GM18526 (cell line): Measurements from ENCODE around the gene PNLDC1.

ENCODE experiments used
- POLR2A ChIP-seq: IDR thresholded peaks from 3 replicates; pipeline ENCODE4 v1.6.1; 2011; ENCODE audit not compliant: insufficient read length; ENCODE audit errors: extremely low read depth

The PNLDC1 gene

DNA sequence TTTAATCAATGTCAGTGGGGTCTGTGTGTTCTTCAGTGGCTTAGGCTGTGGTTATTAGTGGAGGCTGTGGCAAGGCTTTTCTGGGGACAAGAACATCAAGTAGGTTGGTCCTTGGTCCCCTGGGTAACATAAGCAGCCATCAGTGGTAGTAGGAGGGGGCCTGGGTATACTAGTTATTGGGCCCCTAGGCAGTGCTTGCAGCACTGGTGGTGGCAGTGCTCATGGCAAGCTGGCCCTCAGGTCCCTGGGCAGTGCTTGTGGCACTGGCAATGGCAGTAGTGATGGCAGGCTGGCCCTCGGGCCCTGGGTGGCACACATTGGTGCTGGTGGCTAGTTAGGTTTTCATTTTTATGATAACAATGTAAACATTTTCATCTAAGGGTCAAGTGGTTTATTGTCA, 58.2 kb downstream of the PNLDC1 start:
- TF ChIP-seq POLR2A: no peak

- TF ChIP-seq POLR2A: no peak
Measured at GRCh38 chr6:159860482-159860881, 60.4 kb downstream of the PNLDC1 start.

DNA sequence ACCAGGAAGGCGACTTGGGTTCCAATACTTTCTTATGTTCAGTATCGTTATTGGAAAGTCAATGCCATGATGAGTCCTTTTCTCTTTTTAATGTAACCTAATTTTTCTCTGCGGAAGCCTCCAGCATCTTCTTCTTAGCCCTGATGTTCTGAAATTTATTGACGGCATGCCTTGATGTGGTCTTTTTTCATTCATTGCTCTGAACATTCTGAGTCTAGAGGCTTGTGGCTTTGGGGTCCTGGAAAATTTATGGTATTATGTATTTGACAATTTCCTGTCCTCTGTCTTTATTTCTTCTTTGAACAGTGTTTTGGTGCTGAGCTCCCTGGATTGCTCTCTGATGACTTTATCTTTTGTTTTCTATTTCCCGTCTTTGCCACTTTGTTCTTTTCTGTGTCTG, 62.0 kb downstream of the PNLDC1 start:
- no peak for TF ChIP-seq POLR2A

DNA sequence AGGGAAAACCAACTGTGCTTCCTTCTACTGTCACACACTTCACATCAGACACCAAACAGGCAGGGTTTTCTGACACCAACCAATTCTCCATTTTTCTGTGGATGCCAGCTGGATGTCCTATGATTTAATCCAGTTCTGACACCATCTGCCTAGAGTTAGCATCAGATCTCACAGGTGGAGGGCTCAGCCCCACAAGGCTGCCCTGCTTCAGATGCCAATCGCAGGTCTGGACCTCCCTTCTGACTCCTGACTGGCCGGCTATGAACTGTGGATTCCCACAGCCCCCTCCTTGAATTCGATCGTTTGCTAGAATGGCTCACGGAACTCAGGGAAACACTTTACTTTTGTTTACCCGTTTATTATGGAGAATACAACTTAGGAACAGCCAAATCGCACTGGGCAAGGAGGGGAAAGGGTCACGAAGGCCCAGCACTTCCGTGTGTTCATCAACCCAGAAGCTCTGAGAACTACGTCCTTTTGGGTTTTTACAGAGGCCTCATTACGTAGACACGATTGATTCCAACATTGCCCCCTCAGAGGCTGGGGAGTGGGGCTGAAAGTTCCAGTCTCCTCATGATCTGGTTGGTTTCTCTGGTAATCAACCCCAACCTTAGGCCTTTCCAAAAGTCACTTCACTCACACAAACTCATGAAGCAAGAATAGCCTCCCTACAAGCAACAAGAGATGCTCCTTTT, 65.3 kb downstream of the PNLDC1 start:
- no peak for TF ChIP-seq POLR2A

- TF ChIP-seq POLR2A: no peak
Measured at GRCh38 chr6:159866286-159867247, 66.5 kb downstream of the PNLDC1 start.
